OCI-LY1 (cell line): ENCODE measurements around the gene SLIT3.

Source experiments
- H2AFZ ChIP-seq: fragments of 200-600 bp; sonication (generic), shearing (Covaris generic); 2 replicates; pipeline ENCODE4 v1.6.0; 2014; ENCODE audit warnings: antibody characterized with exemption, mild to moderate bottlenecking, low read length
- H3F3A ChIP-seq: fragments of 200-600 bp; sonication (generic), shearing (Covaris generic); 2 replicates; pipeline ENCODE4 v1.6.0; 2014; ENCODE audit warnings: mild to moderate bottlenecking, antibody characterized with exemption, low read length, moderate library complexity; ENCODE audit not compliant: insufficient read depth
- H3K27ac ChIP-seq: fragments of 200-600 bp; sonication (generic); 2 replicates; pipeline ENCODE4 v1.5.1; 2014; ENCODE audit warnings: low read length, mixed run types, mild to moderate bottlenecking, low read depth; ENCODE audit not compliant: poor library complexity, severe bottlenecking
- H3K27me3 ChIP-seq: fragments of 200-600 bp; sonication (generic); 2 replicates; pipeline ENCODE4 v1.6.0; 2014; ENCODE audit warnings: antibody characterized with exemption, mild to moderate bottlenecking, low read length, moderate library complexity; ENCODE audit not compliant: insufficient read depth
- H3K36me3 ChIP-seq: fragments of 200-600 bp; sonication (generic); 2 replicates; pipeline ENCODE4 v1.6.1; 2014; ENCODE audit warnings: mild to moderate bottlenecking, antibody characterized with exemption, low read length, moderate library complexity, mixed read lengths; ENCODE audit not compliant: insufficient read depth
- H3K4me1 ChIP-seq: fragments of 200-600 bp; sonication (generic); 2 replicates; pipeline ENCODE4 v1.5.1; 2014; ENCODE audit warnings: mild to moderate bottlenecking, low read length, moderate library complexity; ENCODE audit not compliant: insufficient read depth, severe bottlenecking
- H3K4me2 ChIP-seq: fragments of 200-600 bp; sonication (generic), shearing (Covaris generic); 2 replicates; pipeline ENCODE4 v1.6.1; 2014; ENCODE audit warnings: low read length
- H3K4me3 ChIP-seq: fragments of 200-600 bp; sonication (generic); 2 replicates; pipeline ENCODE4 v1.5.1; 2014; ENCODE audit warnings: low read length, low read depth, mild to moderate bottlenecking, mixed read lengths; ENCODE audit not compliant: poor library complexity, severe bottlenecking
- H3K79me2 ChIP-seq: fragments of 200-600 bp; shearing (Covaris generic); 2 replicates; pipeline ENCODE4 v1.6.1; 2016; ENCODE audit warnings: mixed run types, low read length, mixed read lengths; ENCODE audit not compliant: insufficient read depth
- H3K9ac ChIP-seq: fragments of 200-600 bp; sonication (generic), shearing (Covaris generic); 2 replicates; pipeline ENCODE4 v1.6.1; 2014; ENCODE audit warnings: mild to moderate bottlenecking, low read length, mixed read lengths
- H3K9me2 ChIP-seq: fragments of 200-600 bp; sonication (generic), shearing (Covaris generic); 2 replicates; pipeline ENCODE4 v1.6.1; 2014; ENCODE audit warnings: low read depth, mild to moderate bottlenecking, low read length, mixed read lengths
- H3K9me3 ChIP-seq: fragments of 200-600 bp; shearing (Covaris generic); 2 replicates; pipeline ENCODE4 v1.6.1; 2014; ENCODE audit warnings: low read length, mixed read lengths
- H4K20me1 ChIP-seq: fragments of 200-600 bp; sonication (generic), shearing (Covaris generic); 2 replicates; pipeline ENCODE4 v1.6.0; 2016; ENCODE audit warnings: mild to moderate bottlenecking, low read length; ENCODE audit not compliant: insufficient read depth
- CTCF ChIP-seq: fragments of 200-600 bp; sonication (generic), shearing (Covaris generic); IDR thresholded peaks from 2 replicates; pipeline ENCODE4 v1.5.1; 2017; ENCODE audit warnings: mild to moderate bottlenecking, antibody characterized with exemption, low read length, moderate library complexity, mixed read lengths
- EZH2 ChIP-seq: fragments of 200-600 bp; sonication (generic), shearing (Covaris generic); IDR thresholded peaks from 2 replicates; pipeline ENCODE4 v1.8.0; 2017; ENCODE audit warnings: borderline replicate concordance, mixed run types, mild to moderate bottlenecking, antibody characterized with exemption, low read length, moderate library complexity, mixed read lengths

SLIT3 gene

GRCh38 chr5:168726342-168726741 is 574.6 kb downstream of the SLIT3 start:
- Histone ChIP-seq H3K9ac (no peak overlapping the region), H3K36me3 (no peaks in the 10 kb centered on the region)

GRCh38 chr5:168724227-168724626 is 576.7 kb downstream of the SLIT3 start:
- Histone ChIP-seq H4K20me1 (no peaks in the 10 kb centered on the region), H3K79me2 (no peaks in the 10 kb centered on the region), H2AFZ (no peak overlapping the region), H3F3A (no peaks in the 10 kb centered on the region), H3K27ac (no peak overlapping the region), H3K27me3 (no peaks in the 10 kb centered on the region), H3K9me3 (no peaks in the 10 kb centered on the region), H3K4me3 (no peak overlapping the region), H3K4me1 (no peaks in the 10 kb centered on the region), H3K9me2 (no peaks in the 10 kb centered on the region), H3K4me2 (no peak overlapping the region), H3K36me3 (no peaks in the 10 kb centered on the region), H3K9ac (no peak overlapping the region)
- TF ChIP-seq EZH2 (no peak), CTCF (no peak)

More at GRCh38 chr5:168726342-168726741, 574.6 kb downstream of the SLIT3 start:
- H3K79me2 ChIP-seq, result no peaks in the 10 kb centered on the region
- H3K9me2 ChIP-seq, result no peaks in the 10 kb centered on the region
- no peak overlapping the region for H3K4me2 ChIP-seq
- TF ChIP-seq CTCF, result no peak
- TF ChIP-seq EZH2, result no peak
- H3K27ac ChIP-seq, result no peak overlapping the region
- H3K4me3 ChIP-seq, result no peak overlapping the region
- H3K4me1 ChIP-seq, result no peaks in the 10 kb centered on the region
- H3F3A ChIP-seq, result no peaks in the 10 kb centered on the region
- no peaks in the 10 kb centered on the region for H3K27me3 ChIP-seq
- no peaks in the 10 kb centered on the region for H4K20me1 ChIP-seq
- no peak overlapping the region for H2AFZ ChIP-seq
- no peaks in the 10 kb centered on the region for H3K9me3 ChIP-seq

GRCh38 chr5:168723037-168723436 is 577.9 kb downstream of the SLIT3 start:
- H2AFZ ChIP-seq, result no peak overlapping the region

More at GRCh38 chr5:168723037-168723436, 577.9 kb downstream of the SLIT3 start:
- H3K4me3 ChIP-seq, result no peak overlapping the region
- no peak overlapping the region for H3K27ac ChIP-seq
- H3K79me2 ChIP-seq, result no peaks in the 10 kb centered on the region
- H4K20me1 ChIP-seq, result no peaks in the 10 kb centered on the region
- H3K9me2 ChIP-seq, result no peaks in the 10 kb centered on the region
- H3K4me1 ChIP-seq, result no peaks in the 10 kb centered on the region
- TF ChIP-seq CTCF, result no peak
- no peak for TF ChIP-seq EZH2
- H3K27me3 ChIP-seq, result no peaks in the 10 kb centered on the region
- no peaks in the 10 kb centered on the region for H3K36me3 ChIP-seq
- H3K4me2 ChIP-seq, result no peak overlapping the region
- no peaks in the 10 kb centered on the region for H3K9me3 ChIP-seq
- no peaks in the 10 kb centered on the region for H3F3A ChIP-seq
- no peak overlapping the region for H3K9ac ChIP-seq
